Osteoblast (primary cell): ENCODE results near the gene CADPS. TPM values are rescaled to one million over a fixed set of nuclear protein-coding genes. Genes with fewer than 3 reads are reported as not detected.

Source experiments
- DNase-seq: peaks from one replicate; pipeline ENCODE4 v3.0.0; 2011; ENCODE audit warnings: low spot score, mixed read lengths; ENCODE audit not compliant: insufficient read length; ENCODE audit errors: missing footprints
- H2AFZ ChIP-seq: 2 replicates; pipeline ENCODE4 v1.6.0; 2011; ENCODE audit warnings: mild to moderate bottlenecking, low read length
- H3K27ac ChIP-seq: 2 replicates; pipeline ENCODE4 v1.5.1; 2011; ENCODE audit warnings: mild to moderate bottlenecking, low read depth, low read length, moderate library complexity
- H3K27me3 ChIP-seq: 2 replicates; pipeline ENCODE4 v1.6.0; 2012; ENCODE audit warnings: mild to moderate bottlenecking, control low read depth, inconsistent platforms, low read length, moderate library complexity; ENCODE audit not compliant: insufficient read depth
- H3K36me3 ChIP-seq: 2 replicates; pipeline ENCODE4 v1.5.1; 2011; ENCODE audit warnings: mild to moderate bottlenecking, low read length, control low read depth, moderate library complexity; ENCODE audit not compliant: insufficient read depth
- H3K4me1 ChIP-seq: 2 replicates; pipeline ENCODE4 v1.5.1; 2011; ENCODE audit warnings: mild to moderate bottlenecking, low read length, control low read depth, moderate library complexity; ENCODE audit not compliant: insufficient read depth
- H3K4me2 ChIP-seq: 2 replicates; pipeline ENCODE4 v1.6.0; 2011; ENCODE audit warnings: mild to moderate bottlenecking, low read length; ENCODE audit not compliant: insufficient read depth
- H3K4me3 ChIP-seq: fragments of 200-600 bp; sonication (generic); 3 replicates; pipeline ENCODE4 v1.5.1; 2012; ENCODE audit warnings: mild to moderate bottlenecking, low read length, inconsistent platforms; ENCODE audit not compliant: insufficient read depth
- H3K79me2 ChIP-seq: 2 replicates; pipeline ENCODE4 v1.6.0; 2012; ENCODE audit warnings: mild to moderate bottlenecking, low read length, control low read depth, inconsistent platforms; ENCODE audit not compliant: insufficient read depth
- H3K9me3 ChIP-seq: 2 replicates; pipeline ENCODE4 v1.5.1; 2011; ENCODE audit warnings: low read depth, low read length, control low read depth
- H4K20me1 ChIP-seq: 2 replicates; pipeline ENCODE4 v1.6.0; 2012; ENCODE audit warnings: mild to moderate bottlenecking, low read length, control low read depth; ENCODE audit not compliant: insufficient read depth
- total RNA-seq: library from RNA; depleted of rRNA; stranded (reverse); fragments of >200 nt; gene quantifications from 2 replicates; pipeline ENCODE4 v1.2.3, GENCODE V29; 2012
- TF ChIP-seq, protein P1 (sequence below): IDR thresholded peaks from 2 replicates; pipeline ENCODE4 v1.5.1; 2011; ENCODE audit warnings: mild to moderate bottlenecking, low read depth, low read length, moderate library complexity; ENCODE audit errors: extremely low read depth

The CADPS gene
- total RNA-seq, 1 donor = not detected

DNA sequence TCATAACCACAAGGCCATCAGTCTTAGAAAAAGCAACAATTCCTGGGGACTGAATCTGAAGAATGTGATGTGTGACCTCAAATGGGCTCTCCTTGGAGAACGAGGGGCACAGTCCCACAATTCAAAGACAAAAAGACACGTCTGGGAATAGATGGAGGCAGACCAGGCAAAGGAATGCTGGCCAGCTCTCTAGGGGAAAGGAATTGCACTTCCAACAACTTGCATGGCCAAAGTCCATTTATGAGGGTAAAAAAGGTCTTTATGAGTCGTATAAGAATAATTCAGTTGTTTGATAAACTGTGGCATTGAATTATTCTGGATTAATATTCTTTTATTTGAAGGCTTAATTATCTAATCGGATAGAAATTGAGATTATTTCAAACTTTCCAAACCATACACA, 321.4 kb downstream of the CADPS start:
- H3K27me3 ChIP-seq = peaks cover 15% of the 10 kb centered on the region
- no peaks in the 10 kb centered on the region for H3K4me1 ChIP-seq
- no peaks in the 10 kb centered on the region for H3K79me2 ChIP-seq
- no peak for DNase-seq
- no peak overlapping the region for H3K27ac ChIP-seq
- H4K20me1 ChIP-seq = no peaks in the 10 kb centered on the region
- no peak overlapping the region for H3K4me2 ChIP-seq
- no peak overlapping the region for H3K4me3 ChIP-seq
- no peaks in the 10 kb centered on the region for H3K9me3 ChIP-seq
- H2AFZ ChIP-seq = no peak overlapping the region
- TF ChIP-seq, protein P1, sequence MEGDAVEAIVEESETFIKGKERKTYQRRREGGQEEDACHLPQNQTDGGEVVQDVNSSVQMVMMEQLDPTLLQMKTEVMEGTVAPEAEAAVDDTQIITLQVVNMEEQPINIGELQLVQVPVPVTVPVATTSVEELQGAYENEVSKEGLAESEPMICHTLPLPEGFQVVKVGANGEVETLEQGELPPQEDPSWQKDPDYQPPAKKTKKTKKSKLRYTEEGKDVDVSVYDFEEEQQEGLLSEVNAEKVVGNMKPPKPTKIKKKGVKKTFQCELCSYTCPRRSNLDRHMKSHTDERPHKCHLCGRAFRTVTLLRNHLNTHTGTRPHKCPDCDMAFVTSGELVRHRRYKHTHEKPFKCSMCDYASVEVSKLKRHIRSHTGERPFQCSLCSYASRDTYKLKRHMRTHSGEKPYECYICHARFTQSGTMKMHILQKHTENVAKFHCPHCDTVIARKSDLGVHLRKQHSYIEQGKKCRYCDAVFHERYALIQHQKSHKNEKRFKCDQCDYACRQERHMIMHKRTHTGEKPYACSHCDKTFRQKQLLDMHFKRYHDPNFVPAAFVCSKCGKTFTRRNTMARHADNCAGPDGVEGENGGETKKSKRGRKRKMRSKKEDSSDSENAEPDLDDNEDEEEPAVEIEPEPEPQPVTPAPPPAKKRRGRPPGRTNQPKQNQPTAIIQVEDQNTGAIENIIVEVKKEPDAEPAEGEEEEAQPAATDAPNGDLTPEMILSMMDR = no peak
- no peaks in the 10 kb centered on the region for H3K36me3 ChIP-seq

DNA sequence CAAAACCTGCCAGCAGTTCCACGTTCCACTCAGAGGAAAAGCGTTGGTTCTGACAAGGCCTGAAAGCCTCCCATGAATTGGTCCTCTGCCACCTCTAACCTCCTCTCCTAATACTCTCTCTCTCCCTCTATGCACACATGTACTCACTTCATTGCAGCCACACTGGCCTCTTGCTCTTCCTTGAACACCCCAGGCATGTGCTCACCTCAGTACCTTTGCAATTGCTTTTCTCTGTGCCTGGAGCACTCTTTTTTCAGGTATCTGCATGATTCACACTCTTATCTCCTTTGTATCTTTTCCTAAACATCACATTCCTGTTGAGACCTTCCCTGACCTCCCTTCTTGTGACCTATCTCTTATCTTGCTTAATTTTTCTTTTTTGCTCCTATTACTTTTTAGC, 323.7 kb downstream of the CADPS start:
- no peak overlapping the region for H3K4me2 ChIP-seq
- H3K36me3 ChIP-seq = no peaks in the 10 kb centered on the region
- H3K4me3 ChIP-seq = no peak overlapping the region
- no peak for DNase-seq
- H3K79me2 ChIP-seq = no peaks in the 10 kb centered on the region
- peaks cover 19% of the 10 kb centered on the region for H3K27me3 ChIP-seq
- H3K9me3 ChIP-seq = no peaks in the 10 kb centered on the region
- H4K20me1 ChIP-seq = no peaks in the 10 kb centered on the region
- no peak overlapping the region for H2AFZ ChIP-seq
- H3K4me1 ChIP-seq = no peaks in the 10 kb centered on the region
- TF ChIP-seq, protein P1 = no peak
- no peak overlapping the region for H3K27ac ChIP-seq

DNA sequence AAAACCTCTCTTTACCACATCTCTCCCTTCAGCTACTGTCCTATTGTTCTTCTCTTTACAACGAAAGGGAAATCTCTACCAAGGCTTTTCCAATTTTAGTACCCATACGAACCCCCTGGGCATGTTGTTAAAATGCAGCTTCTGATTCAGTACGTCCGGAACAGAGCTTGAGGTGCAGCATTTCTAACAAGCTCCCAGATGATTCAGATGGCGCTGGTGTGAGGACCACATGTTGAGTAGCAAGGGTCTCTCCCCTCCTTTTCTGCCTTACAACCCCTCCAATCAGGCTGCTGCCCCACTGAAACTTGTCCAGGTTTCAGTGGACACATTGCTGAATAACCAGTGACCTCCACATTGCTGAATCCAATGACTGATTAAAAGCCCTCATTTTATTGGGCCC, 324.8 kb downstream of the CADPS start:
- Histone ChIP-seq H3K79me2 (no peaks in the 10 kb centered on the region), H3K36me3 (no peaks in the 10 kb centered on the region), H3K27me3 (peaks cover 19% of the 10 kb centered on the region), H3K4me2 (no peak overlapping the region), H3K4me1 (no peaks in the 10 kb centered on the region), H3K27ac (no peak overlapping the region), H4K20me1 (no peaks in the 10 kb centered on the region), H2AFZ (no peak overlapping the region), H3K9me3 (no peaks in the 10 kb centered on the region), H3K4me3 (no peak overlapping the region)
- DNase-seq = no peak
- TF ChIP-seq, protein P1 = no peak

DNA sequence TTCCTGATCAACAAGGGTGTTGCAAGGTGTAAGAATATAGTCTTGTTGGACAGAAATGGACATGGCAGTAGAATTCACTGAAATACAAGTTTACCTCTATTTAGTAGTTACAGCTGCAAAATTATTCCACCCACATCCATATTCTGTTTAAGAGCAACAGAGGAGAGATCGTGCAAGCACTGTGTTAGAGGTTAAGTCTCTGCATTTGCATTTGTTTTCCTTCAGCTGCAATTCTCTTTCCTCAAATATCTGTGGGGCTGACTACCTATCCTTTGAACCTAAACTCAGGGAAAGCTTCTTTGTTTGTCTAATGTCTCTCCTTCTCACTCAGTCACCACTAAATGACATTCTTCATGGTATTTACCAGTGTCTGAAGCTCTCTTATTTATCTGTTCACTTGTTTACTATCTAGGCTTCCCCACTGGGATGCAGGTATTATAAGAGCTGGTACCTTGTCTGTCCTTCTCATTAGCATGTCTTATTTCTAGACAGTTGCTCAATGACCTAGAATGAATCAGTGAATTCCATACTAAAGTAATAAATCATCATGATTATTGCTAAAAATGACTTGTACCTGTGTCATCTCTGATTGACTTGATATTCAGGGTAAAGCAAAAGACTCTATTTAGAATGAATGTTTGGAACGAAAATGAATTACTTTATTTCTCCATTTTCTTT, 326.5 kb downstream of the CADPS start:
- H3K4me1 ChIP-seq = no peaks in the 10 kb centered on the region
- no peak overlapping the region for H3K4me3 ChIP-seq
- TF ChIP-seq, protein P1 = no peak
- H3K27me3 ChIP-seq = peaks cover 19% of the 10 kb centered on the region
- no peak overlapping the region for H2AFZ ChIP-seq
- no peaks in the 10 kb centered on the region for H4K20me1 ChIP-seq
- no peaks in the 10 kb centered on the region for H3K36me3 ChIP-seq
- no peak for DNase-seq
- no peaks in the 10 kb centered on the region for H3K79me2 ChIP-seq
- H3K4me2 ChIP-seq = no peak overlapping the region
- no peaks in the 10 kb centered on the region for H3K9me3 ChIP-seq
- H3K27ac ChIP-seq = no peak overlapping the region
